ENCODE measurements around the gene SLFN5.
"Not testable (repeated sequence)": the region's sequence is repeated elsewhere in the genome, so short reads cannot be mapped to it uniquely, and the experiment has no call there.

The SLFN5 gene

DNA sequence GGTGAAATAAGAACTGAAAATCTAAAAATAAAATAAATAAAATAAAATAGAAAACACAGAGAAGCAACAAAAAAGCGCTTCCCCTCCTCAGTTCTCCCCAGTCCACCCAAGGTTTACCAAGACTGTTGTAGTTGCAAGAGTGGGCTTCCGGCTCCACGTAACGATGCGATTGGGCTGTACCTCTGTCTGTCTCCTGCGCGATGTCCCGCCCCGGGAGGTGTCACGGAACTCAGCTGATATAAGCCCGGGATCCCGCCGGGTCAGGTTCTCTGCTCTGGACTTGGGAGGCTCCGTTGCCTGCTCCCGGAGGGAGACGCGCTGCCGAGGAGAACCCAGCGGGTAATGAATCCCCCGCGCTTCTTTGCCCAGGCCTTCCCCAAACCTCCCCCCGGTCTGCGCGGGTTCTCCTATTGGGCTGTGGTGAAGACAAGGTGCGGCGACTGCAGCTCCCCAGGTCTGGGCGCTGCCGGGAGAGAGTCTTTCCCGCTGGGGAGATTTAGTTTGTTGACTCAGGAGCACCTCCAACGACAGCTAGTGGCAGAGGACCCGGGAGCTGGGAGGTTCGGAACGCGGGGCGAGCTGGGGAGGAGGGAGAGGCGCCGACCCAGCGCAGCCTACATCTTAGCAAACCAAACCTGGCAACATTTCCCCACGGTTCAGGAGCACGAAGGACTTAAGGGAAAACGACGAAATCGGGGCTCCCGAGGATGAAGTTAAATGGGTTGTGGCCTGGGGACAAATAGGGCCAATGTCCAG is at the start of gene SLFN5:
SLFN5 (plus strand) TSS at position 268 of the 756 bp plus-strand sequence. CDS start 15,619 bp downstream, outside the sequence.
- in situ Hi-C loops (cut with MboI; ENCODE audit: low sequenced_read_pairs), result no loop called here

DNA sequence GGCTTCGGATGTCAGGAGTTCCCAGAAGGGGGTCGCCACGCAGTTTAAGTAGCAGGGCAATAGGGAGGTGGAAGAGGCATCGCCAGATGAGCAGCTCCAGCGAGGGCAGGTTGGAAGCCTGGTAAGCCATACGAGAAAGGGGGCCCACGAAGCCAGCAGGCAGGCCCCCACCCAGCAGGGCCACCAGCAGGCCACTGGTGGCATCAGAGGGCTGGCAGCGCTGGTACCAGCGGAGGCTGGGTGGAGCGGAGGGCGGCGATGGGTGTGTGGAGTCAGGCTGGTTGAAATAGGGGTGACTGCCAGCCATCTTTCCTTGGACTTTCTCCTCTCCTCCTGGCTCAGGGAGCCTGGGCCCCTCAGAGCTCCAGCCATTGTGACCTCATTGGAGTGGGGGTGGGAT is 48.9 kb upstream of the SLFN5 start, which contains the start of gene SLC35G3:
SLC35G3 (minus strand) TSS at position 393 of the 400 bp plus-strand sequence; CDS start at position 307, 86 bp downstream.
- in situ Hi-C loops (cut with MboI; ENCODE audit: low sequenced_read_pairs), result not testable (repeated sequence)

DNA sequence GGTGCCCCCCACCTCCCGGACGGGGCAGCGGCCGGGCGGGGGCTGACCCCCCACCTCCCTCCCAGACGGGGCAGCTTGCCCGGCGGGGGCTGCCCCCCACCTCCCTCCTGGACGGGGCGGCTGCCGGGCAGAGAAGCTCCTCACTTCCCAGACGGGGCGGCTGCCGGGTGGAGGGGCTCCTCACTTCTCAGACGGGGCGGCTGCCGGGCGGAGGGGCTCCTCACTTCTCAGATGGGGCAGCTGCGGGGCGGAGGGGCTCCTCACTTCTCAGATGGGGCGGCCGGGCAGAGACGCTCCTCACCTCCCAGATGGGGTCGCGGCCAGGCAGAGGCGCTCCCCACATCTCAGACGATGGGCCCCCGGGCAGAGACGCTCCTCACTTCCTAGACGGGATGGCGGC is 47.8 kb upstream of the SLFN5 start:
- in situ Hi-C loops (cut with MboI; ENCODE audit: low sequenced_read_pairs), result not testable (repeated sequence)

DNA sequence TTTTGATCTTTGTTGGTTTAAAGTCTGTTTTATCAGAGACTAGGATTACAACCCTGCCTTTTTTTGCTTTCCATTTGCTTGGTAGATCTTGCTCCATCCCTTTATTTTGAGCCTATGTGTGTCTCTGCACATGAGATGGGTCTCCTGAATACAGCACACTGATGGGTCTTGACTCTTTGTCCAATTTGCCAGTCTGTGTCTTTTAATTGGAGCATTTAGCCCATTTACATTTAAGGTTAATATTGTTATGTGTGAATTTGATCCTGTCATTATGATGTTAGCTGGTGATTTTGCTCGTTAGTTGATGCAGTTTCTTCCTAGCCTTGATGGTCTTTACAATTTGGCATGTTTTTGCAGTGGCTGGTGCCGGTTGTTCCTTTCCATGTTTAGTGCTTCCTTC is 40.3 kb upstream of the SLFN5 start:
- in situ Hi-C loops (cut with MboI; ENCODE audit: low sequenced_read_pairs), result not testable (repeated sequence)

DNA sequence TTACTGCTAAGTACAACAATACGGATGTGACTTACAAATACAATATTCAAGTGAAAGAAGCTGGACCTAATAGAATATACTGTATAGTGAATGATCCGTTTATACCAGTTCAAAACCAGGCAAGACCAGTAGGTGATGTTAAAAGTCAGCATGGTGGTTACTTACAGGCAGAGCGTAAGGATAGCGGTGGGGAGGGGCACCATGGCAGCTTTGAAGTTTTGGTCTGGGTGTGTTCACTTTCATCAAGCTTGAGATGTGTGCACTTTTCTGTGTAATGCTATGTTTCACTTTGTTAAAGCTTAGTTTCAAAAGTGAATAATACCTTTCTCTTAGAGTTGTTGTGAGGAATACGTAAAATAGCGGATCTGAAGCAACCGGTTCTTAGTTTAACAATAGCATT is 32.1 kb upstream of the SLFN5 start:
- in situ Hi-C loops (cut with MboI; ENCODE audit: low sequenced_read_pairs), result no loop called here

DNA sequence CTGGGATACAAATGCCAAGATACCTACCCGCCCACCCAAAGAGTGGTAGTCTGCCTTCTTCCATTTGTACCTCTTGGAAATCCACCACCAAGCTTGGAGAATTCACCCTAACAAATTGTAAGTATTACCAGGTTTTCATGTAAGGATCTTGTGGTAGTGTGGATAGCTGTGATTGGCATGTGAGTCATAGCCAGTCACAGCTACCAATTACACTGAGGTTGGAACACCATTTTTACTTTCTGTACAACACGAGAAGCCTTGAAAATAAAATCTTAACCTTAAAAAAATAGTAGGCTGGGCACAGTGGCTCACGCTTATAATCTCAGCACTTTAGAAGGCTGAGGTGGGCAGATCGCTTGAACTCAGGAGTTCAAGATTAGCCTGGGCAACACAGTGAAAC is 30.2 kb upstream of the SLFN5 start:
- in situ Hi-C loops (cut with MboI; ENCODE audit: low sequenced_read_pairs), result no loop called here

DNA sequence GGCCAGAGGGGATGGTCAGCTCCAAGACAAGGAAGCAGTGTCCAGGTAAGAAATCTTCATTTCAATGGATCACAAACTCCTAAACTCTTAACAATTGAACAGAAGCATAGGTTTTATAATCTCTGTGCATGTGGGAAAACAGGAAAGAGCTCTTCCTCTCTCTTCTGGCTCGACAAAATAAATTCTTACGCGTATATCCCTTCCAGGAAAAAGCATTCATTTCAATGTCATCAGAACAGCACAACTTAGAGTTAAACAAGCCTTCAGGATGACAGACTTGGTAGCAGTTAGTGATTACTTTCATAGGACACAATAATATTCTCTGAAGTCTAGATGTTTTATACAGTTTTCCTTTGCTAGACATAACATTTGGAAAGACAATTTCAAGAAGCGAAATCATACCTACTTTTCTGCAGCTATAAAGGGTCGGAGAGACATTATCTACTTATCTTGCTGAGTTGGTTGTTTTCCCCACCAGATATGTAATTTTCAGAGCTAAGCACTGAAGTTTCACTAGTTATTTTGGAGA is 29.4 kb upstream of the SLFN5 start:
- in situ Hi-C loops (cut with MboI; ENCODE audit: low sequenced_read_pairs), result no loop called here

DNA sequence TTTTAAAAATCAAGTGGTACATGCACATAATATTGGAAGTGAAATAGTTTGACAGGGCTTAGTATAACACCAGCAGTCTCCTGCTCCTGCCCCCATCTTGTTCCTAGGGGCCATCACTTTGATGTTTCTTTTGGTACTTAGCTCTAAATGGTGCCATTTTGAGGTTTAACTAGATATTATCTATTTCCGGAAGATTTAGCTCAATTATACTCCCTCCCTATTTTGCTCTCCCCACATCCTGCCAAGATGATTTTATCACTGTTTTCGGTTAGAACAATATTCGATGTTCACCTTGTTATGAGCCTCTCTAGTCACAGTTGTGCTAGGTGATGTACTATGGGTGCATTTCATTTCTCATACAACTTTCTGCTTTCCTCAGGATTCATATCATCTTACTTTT is 28.7 kb upstream of the SLFN5 start:
- in situ Hi-C loops (cut with MboI; ENCODE audit: low sequenced_read_pairs), result no loop called here

DNA sequence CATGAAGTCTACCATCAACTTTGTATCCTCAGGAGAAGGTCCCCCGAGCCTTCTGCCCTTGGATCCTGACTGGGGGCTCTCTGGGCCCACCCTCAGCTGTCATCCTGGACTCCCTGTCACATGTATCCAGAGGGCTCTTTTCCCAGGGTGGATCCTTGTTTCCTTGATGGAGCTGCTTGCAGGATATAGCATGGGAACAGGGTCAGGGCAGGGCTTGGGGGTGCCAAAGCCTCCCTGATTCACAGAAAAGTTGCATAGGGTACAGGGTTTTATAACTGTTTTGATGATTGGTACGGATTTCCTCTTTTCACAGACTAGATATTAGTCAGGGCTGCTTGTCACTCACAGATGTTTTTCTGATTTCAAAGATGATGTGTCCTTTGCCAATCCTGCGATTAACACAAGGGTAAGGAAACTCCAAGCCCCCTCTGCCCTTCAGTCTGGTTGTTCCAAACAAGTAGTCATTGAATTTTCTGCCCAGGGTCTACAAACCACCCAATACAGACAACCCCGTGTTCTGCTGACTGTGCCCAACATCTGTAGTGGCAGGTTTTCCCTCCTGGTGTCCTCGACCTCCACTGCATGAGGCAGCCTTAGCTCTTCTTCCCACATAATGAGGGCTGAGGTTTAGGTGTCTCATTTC is 28.1 kb upstream of the SLFN5 start:
- in situ Hi-C loops (cut with MboI; ENCODE audit: low sequenced_read_pairs), result no loop called here

DNA sequence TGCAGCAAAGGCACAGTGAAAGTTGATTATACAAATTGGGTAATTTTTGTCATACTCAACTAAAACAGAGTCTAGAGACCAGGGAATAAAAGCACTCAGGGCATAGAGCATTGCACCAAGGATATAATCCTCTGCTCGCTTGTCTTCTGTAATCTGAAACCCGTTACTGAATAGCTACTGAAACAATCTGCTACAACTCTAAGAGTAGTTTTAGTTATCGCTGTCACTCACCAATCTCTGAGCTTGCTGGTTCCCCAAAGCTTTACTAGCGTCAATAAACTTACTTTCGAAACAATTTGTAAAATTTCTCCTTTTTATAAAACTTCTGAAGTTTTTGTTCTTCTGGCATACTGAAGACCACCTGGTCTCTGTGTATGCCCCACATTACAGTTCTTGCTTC is 25.8 kb upstream of the SLFN5 start:
- in situ Hi-C loops (cut with MboI; ENCODE audit: low sequenced_read_pairs), result no loop called here

DNA sequence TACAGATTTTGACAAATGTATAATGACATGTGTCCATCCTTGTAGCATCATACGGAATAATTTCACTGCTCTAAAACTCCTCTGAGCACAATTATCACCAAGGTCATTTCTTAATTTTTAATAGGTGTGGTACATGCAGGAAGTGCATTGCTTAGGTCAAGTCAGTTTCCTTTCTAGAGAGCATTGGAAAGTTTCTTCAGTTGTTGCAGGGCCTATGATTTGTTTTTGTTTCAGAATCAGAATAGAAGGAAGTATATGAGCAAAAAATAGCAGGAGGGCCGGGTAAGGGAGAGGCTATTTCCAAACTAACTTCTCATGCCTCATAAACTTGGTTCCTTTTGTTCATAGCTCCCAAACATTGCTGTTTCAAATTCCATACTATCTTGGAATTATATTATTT is 24.0 kb upstream of the SLFN5 start:
- in situ Hi-C loops (cut with MboI; ENCODE audit: low sequenced_read_pairs), result no loop called here

DNA sequence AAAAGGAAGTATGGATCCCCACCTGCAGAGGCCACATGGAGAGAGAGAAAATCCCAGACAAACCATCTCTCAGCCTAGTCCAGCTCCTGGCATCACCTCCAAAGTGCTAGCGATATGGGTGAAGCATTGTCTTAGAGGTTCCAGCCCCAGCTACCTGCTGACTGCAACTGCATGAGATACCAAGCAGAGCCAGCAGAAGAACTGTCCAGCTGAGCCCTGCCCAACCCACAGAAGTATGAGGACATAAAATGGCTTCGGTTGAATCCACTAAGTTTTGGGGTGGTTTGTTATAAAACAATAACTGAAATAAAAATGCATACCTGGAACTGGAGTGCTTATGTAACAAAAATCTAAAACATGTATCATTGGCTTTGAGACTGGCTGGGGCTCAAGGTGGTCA is 20.4 kb upstream of the SLFN5 start:
- in situ Hi-C loops (cut with MboI; ENCODE audit: low sequenced_read_pairs), result no loop called here

DNA sequence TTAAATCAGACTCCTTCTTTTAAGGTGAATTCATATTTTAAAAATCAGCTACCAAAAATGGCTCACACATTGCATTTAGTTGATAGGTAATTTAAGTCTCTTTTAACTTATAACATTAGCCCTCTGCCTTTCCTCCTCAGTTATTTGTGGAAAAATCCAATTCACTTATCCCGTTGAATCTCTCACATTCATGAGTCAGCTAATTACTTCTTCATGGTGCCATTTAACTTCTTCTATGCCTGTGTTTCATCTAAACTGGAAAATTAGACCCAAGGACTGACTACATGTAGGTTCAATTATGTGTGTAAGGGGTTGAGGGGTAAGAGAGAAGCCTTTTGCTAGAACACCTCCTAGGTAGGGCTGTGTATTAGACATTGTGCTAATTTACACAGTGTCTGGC is 18.4 kb upstream of the SLFN5 start:
- in situ Hi-C loops (cut with MboI; ENCODE audit: low sequenced_read_pairs), result no loop called here

DNA sequence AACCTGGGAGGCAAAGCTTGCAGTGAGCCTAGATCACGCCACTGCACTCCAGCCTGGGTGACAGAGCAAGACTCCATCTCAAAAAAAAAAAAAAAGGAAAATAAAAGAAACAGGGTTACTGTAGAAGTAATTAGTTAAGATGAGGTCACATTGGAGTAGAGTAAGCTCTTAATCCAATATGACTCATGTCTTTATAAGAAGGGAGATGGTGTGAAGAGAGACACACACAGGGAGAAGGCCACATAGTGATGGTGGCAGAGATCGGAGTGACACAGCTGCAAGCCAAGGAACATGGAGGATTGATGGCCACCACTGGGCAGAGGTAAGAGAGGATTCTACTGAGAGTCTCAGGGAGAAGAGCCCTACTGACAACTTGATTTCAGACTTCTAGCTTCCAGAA is 15.3 kb upstream of the SLFN5 start:
- in situ Hi-C loops (cut with MboI; ENCODE audit: low sequenced_read_pairs), result no loop called here

DNA sequence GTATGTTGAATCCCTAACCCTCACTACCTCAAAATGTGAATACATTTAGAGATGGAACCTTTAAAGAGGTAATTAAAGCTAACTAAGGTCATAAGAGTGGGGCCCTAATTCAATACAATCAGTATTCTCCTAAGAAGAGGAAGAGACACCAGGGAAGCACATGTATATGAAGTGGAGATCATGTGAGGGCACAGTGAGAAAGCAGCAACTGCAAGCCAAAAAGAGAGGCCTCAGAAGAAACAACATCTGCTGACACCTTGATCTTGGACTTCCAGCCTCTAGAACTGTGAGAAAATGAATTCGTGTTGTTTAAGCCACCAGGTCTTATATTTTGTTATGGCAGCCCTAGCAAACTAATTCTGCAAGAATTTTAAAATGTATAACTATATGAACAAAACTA is 13.2 kb upstream of the SLFN5 start:
- in situ Hi-C loops (cut with MboI; ENCODE audit: low sequenced_read_pairs), result no loop called here

DNA sequence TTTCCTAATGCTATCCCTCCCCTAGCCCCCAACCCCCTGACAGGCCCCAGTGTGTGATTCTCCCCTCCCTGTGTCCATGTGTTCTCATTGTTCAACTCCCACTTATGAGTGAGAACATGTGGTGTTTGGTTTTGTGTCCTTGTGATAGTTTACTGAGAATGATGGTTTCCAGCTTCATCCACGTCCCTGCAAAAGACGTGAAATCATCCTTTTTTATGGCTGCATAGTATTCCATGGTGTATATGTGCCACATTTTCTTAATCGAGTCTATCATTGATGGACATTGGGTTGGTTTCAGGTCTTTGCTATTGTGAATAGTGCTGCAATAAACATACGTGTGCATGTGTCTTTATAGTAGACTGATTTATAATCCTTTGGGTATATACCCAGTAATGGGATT is 8.6 kb upstream of the SLFN5 start:
- in situ Hi-C loops (cut with MboI; ENCODE audit: low sequenced_read_pairs), result not testable (repeated sequence)

DNA sequence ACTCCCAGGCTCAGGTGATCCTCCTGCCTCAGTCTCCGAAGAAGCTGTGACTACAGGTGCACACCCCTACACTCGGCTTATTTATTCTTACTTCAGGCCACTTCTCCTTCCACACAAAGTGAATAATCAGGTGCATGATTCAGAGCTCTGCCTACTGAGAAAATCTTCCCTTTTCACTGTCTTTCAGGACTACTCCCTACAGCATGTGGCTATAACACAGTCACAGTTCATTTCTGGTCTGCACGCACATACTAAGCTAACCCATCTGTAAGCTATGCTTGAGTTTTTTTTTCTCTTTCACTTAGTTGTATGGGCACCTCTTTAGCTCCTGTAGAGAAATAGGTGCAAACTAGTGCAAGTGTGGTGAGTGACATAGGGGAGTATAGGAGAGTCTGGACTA is 7.6 kb upstream of the SLFN5 start:
- in situ Hi-C loops (cut with MboI; ENCODE audit: low sequenced_read_pairs), result no loop called here

DNA sequence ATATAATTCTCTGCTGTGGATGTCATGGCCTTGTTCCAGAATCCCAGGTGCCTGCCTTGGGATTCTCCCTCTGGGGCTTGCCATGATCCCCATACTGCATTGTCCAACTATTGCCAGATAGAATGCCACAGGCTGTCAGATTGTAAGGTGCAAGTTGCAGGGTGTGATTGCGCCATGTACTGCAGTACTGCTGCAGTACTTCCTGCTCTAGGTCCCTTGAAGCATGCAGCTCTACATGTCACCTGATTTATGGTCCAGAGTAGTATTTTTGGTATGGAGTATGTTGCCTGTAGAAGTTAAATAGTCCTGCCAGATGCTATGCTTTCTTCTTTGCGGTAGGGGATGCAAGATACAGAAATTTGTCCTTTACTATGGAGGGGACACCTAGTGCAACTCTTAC is 7.0 kb upstream of the SLFN5 start:
- in situ Hi-C loops (cut with MboI; ENCODE audit: low sequenced_read_pairs), result no loop called here

DNA sequence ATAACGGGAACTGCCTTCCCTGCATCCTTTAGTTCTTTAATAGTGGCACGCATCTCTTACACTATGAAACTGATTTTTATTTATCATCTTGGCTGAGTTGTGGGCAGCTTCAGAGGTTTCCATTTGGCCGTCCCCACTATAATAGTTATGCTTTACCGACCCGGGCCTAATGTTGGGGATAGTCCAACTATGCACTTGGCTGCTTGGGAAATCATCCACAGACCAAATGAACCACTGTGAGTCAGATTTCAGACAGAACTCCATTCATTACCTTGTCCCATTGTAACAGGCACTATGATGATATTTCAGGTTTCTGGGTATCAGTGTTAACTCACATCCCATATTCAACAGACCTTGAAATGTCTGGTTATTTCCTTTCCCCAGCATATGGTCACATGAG is 6.1 kb upstream of the SLFN5 start:
- in situ Hi-C loops (cut with MboI; ENCODE audit: low sequenced_read_pairs), result no loop called here

DNA sequence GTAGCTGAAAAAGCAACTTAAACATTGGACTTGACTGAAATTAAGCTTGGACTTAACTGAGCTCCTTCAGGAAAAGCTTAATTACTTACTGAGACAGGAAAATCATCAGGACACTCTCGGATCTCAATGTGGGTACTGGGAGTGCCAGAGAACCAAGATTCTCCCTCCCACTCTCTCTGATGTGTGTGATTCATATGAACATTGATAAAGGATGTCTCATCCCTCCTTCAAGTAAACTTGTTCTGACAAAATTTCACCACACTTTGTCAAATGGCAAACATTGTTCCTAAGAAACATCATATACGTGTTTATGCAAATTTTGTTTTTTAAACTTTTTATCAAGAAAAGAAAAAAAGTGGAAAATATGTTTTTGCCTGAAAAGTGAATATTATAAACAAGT is 4.1 kb upstream of the SLFN5 start:
- in situ Hi-C loops (cut with MboI; ENCODE audit: low sequenced_read_pairs), result no loop called here

DNA sequence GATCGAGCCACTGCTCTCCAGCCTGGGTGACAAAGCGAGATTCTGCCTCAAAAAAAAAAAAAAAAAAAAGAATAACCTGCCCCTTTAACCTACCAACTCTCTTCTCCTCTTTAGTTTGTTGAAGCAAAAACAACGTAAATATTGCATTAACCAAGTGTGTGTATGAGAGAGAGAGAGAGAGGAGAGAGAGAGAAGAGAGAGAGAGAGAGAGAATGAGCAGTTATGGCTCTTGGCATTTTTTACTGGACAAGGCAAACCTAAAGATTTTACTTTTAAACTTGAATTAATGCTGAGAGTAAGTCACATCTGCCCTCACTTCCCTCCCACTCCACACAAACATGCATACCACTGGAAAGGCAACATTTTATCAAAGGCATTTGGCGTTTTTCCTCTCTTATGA is 3.0 kb upstream of the SLFN5 start:
- in situ Hi-C loops (cut with MboI; ENCODE audit: low sequenced_read_pairs), result no loop called here

DNA sequence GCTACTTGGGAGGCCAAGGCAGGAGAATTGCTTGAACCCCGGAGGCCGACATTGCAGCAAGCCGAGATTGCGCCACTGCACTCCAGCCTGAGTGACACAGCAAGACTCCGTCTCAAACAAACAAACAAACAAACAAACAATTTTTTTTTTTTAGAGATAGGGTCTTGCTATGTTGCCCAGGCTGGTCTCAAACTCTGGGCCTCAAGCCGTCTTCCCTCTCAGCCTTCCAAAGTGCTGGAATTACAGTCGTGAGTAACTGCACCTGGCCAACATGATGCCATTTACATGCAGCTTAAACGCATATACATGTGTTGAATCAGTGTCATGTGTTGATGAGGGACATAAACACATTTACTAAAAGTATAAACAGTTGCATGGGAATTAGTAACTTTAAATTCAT is 2.0 kb upstream of the SLFN5 start:
- in situ Hi-C loops (cut with MboI; ENCODE audit: low sequenced_read_pairs), result no loop called here
